HG03342 (cell line): ENCODE results near the gene IFNGR1.

Experiments used
- ATAC-seq: cut with Tn5 transposase; IDR thresholded peaks from one replicate; pipeline ENCODE4 v1.9.1; 2021; ENCODE audit warnings: mild to moderate bottlenecking, moderate library complexity; ENCODE audit not compliant: unreplicated experiment

Gene IFNGR1

GRCh38 chr6:137177611-137178010, 41.6 kb downstream of the IFNGR1 start:
- no peak for ATAC-seq

GRCh38 chr6:137176729-137177128, 42.5 kb downstream of the IFNGR1 start:
- no peak for ATAC-seq

- no peak for ATAC-seq
These were observed 43.3 kb downstream of the IFNGR1 start for GRCh38 chr6:137175868-137176245.

- ATAC-seq, result no peak
These were observed 43.9 kb downstream of the IFNGR1 start for GRCh38 chr6:137175157-137175867.

GRCh38 chr6:137173501-137173900, 45.7 kb downstream of the IFNGR1 start, which contains the start of gene IL22RA2:
Gene IL22RA2 (minus strand): TSS chr6:137173644. CDS start chr6:137161749, 11,895 bp downstream.
- ATAC-seq, result no peak

- ATAC-seq, result no peak
These were observed 46.3 kb downstream of the IFNGR1 start for GRCh38 chr6:137172734-137173431.

GRCh38 chr6:137171824-137172733, 47.1 kb downstream of the IFNGR1 start:
- ATAC-seq, result no peak

GRCh38 chr6:137171053-137171374, 48.2 kb downstream of the IFNGR1 start:
- ATAC-seq, result no peak

- no peak for ATAC-seq
These were observed 48.7 kb downstream of the IFNGR1 start for GRCh38 chr6:137170266-137171052.

GRCh38 chr6:137167702-137168377, 51.3 kb downstream of the IFNGR1 start:
- no peak for ATAC-seq

- ATAC-seq, result no peak
These were observed 52.7 kb downstream of the IFNGR1 start for GRCh38 chr6:137166247-137167098.

- ATAC-seq, result peak; percentile 57
These were observed 53.6 kb downstream of the IFNGR1 start for GRCh38 chr6:137165375-137166246.

GRCh38 chr6:137163732-137164318, 55.4 kb downstream of the IFNGR1 start:
- ATAC-seq, result no peak

- no peak for ATAC-seq
These were observed 56.4 kb downstream of the IFNGR1 start for GRCh38 chr6:137162692-137163306.

- no peak for ATAC-seq
These were observed 57.2 kb downstream of the IFNGR1 start for GRCh38 chr6:137161949-137162348.

GRCh38 chr6:137160763-137161162, 58.4 kb downstream of the IFNGR1 start:
- ATAC-seq, result no peak

GRCh38 chr6:137159912-137160311, 59.3 kb downstream of the IFNGR1 start:
- ATAC-seq, result no peak
